Measurements from ENCODE around the gene CLN3. TPM values are rescaled to one million over a fixed set of nuclear protein-coding genes. Genes with fewer than 3 reads are reported as not detected.
"Not testable (repeated sequence)": the region's sequence is repeated elsewhere in the genome, so short reads cannot be mapped to it uniquely, and the experiment has no call there.

CLN3 gene
- polyA plus RNA-seq, 3 donors: 37.0 to 113 (median 50.2) TPM

DNA sequence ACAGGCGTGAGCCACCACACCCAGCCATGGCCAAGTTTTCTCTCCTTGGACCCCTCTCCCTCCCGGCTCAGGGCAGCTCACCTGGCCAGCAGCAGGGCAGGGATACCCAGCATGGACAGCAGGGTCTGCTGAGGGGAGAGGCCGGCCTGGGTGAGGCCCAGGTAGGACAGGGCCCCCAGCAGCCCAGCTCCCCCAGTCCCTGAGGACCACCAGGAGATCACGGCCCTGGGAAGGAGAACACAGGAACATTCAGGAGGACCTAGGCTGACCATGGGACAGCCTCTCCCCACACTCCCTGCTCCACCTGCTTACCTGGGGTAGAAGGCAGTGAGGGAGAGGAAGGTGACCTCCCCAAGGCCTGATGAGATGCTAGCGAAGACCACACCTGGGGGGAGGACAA lies 5.6 kb downstream of the CLN3 start:
- Histone ChIP-seq H3K27ac (ENCODE audit: low read depth in 1 of 2, low read length in 2 of 2) (peak overlapping the region in 1 of 2 donors; percentile 51), H3K27me3 (ENCODE audit: control insufficient read depth in 2 of 2, insufficient read depth in 2 of 2, low read length in 2 of 2) (no peaks in the 10 kb centered on the region), H3K4me2 (replicated peaks; ENCODE audit: extremely low read depth, low read length, poor library complexity, severe bottlenecking) (no peak overlapping the region), H3K9me3 (replicated peaks in 1 of 2; ENCODE audit: control insufficient read depth in 1 of 2, insufficient read depth in 1 of 2, low read length in 2 of 2) (no peaks in the 10 kb centered on the region), H2AFZ (ENCODE audit: insufficient read depth, low read depth, low read length, poor library complexity, severe bottlenecking) (no peak overlapping the region), H3K79me2 (ENCODE audit: insufficient read depth, low read length) (peaks cover 46% of the 10 kb centered on the region), H3K9ac (ENCODE audit: insufficient read depth, low read length, poor library complexity, severe bottlenecking) (no peak overlapping the region), H3K4me3 (replicated peaks in 1 of 3; ENCODE audit: low read depth in 2 of 3, low read length in 3 of 3) (no peak overlapping the region), H3K36me3 (replicated peaks in 1 of 2; ENCODE audit: control insufficient read depth in 1 of 2, insufficient read depth in 2 of 2, low read length in 2 of 2) (peaks cover 59 to 77% of the 10 kb centered on the region in 2 donors), H4K20me1 (ENCODE audit: insufficient read depth, low read length) (peaks cover 51% of the 10 kb centered on the region), H3K4me1 (ENCODE audit: control insufficient read depth in 1 of 2, insufficient read depth in 2 of 2, low read length in 2 of 2) (peaks cover 14 to 17% of the 10 kb centered on the region in 2 donors)
- Mint-ChIP-seq H3K27me3 (ENCODE audit: low read depth in 3 of 3) (no peaks in the 10 kb centered on the region), H3K4me1 (peaks cover 13% of the 10 kb centered on the region), H3K36me3 (peaks cover 61 to 80% of the 10 kb centered on the region in 2 donors), H3K9me3 (no peaks in the 10 kb centered on the region), H3K27ac (peak overlapping the region in 1 of 7 donors; percentile 62), H3K4me3 (no peak overlapping the region)
- TF ChIP-seq CTCF (IDR thresholded peaks at IDR 0.05): no peak
- no peak for DNase-seq
- 95% methylated on average over 4 of the region's 5 CpGs for WGBS (ENCODE audit: insufficient coverage)
- intact Hi-C loops (cut with micrococcal nuclease): no loop called here

GRCh38 chr16:28483361-28483760 lies 8.5 kb downstream of the CLN3 start:
- H3K36me3 Mint-ChIP-seq: peaks cover 59 to 89% of the 10 kb centered on the region in 2 donors
- intact Hi-C loops (cut with micrococcal nuclease); H3K27me3 Mint-ChIP-seq (ENCODE audit: low read depth in 3 of 3); H3K27ac ChIP-seq (ENCODE audit: low read depth in 1 of 2, low read length in 2 of 2); H3K4me1 Mint-ChIP-seq; H2AFZ ChIP-seq (ENCODE audit: insufficient read depth, low read depth, low read length, poor library complexity, severe bottlenecking); H3K4me1 ChIP-seq (ENCODE audit: control insufficient read depth in 1 of 2, insufficient read depth in 2 of 2, low read length in 2 of 2); DNase-seq; H3K9ac ChIP-seq (ENCODE audit: insufficient read depth, low read length, poor library complexity, severe bottlenecking); H3K4me3 ChIP-seq (replicated peaks in 1 of 3; ENCODE audit: low read depth in 2 of 3, low read length in 3 of 3); H3K9me3 ChIP-seq (replicated peaks in 1 of 2; ENCODE audit: control insufficient read depth in 1 of 2, insufficient read depth in 1 of 2, low read length in 2 of 2); H3K9me3 Mint-ChIP-seq; H3K27me3 ChIP-seq (ENCODE audit: control insufficient read depth in 2 of 2, insufficient read depth in 2 of 2, low read length in 2 of 2); H3K4me2 ChIP-seq (replicated peaks; ENCODE audit: extremely low read depth, low read length, poor library complexity, severe bottlenecking); H3K4me3 Mint-ChIP-seq: not testable (repeated sequence)
- peak overlapping the region in 3 of 7 donors; percentile 26 to 50 (median 37) for H3K27ac Mint-ChIP-seq
- peaks cover 73 to 90% of the 10 kb centered on the region in 2 donors for H3K36me3 ChIP-seq (replicated peaks in 1 of 2; ENCODE audit: control insufficient read depth in 1 of 2, insufficient read depth in 2 of 2, low read length in 2 of 2)
- WGBS (ENCODE audit: insufficient coverage): 96% methylated on average over 4 of the region's 5 CpGs
- peaks cover 63% of the 10 kb centered on the region for H4K20me1 ChIP-seq (ENCODE audit: insufficient read depth, low read length)
- H3K79me2 ChIP-seq (ENCODE audit: insufficient read depth, low read length): peaks cover 20% of the 10 kb centered on the region
